Measurements from ENCODE around the gene YIPF1. TPM values are rescaled to one million over a fixed set of nuclear protein-coding genes. Genes with fewer than 3 reads are reported as not detected.

The YIPF1 gene
- 19.9 TPM for total RNA-seq

GRCh38 chr1:53889304-53890298 lies at the start of gene YIPF1:
Gene YIPF1, minus strand, starts transcription at chr1:53889797. Its CDS starts 860 bp downstream, at chr1:53888937.
- peak; percentile 58 to 83 (median 78) for DNase-seq (ENCODE audit: low read depth in 2 of 3, low spot score in 2 of 3)

- DNase-seq (ENCODE audit: low read depth in 2 of 3, low spot score in 2 of 3), result no peak
These were observed 48.7 kb upstream of the YIPF1 start for GRCh38 chr1:53938136-53938830.

- DNase-seq (ENCODE audit: low read depth in 2 of 3, low spot score in 2 of 3), result no peak
These were observed 46.8 kb upstream of the YIPF1 start for GRCh38 chr1:53936430-53936829.

- peak in 1 of 3 donors; percentile 44 for DNase-seq (ENCODE audit: low read depth in 2 of 3, low spot score in 2 of 3)
These were observed 44.7 kb upstream of the YIPF1 start for GRCh38 chr1:53934170-53934765.

GRCh38 chr1:53931523-53931922 lies 41.9 kb upstream of the YIPF1 start:
- no peak for DNase-seq (ENCODE audit: low read depth in 2 of 3, low spot score in 2 of 3)

- DNase-seq (ENCODE audit: low read depth in 2 of 3, low spot score in 2 of 3), result no peak
These were observed 41.3 kb upstream of the YIPF1 start for GRCh38 chr1:53930932-53931331.

GRCh38 chr1:53929246-53929960 lies 39.8 kb upstream of the YIPF1 start:
- no peak for DNase-seq (ENCODE audit: low read depth in 2 of 3, low spot score in 2 of 3)

GRCh38 chr1:53927376-53927881 lies 37.8 kb upstream of the YIPF1 start:
- no peak for DNase-seq (ENCODE audit: low read depth in 2 of 3, low spot score in 2 of 3)

- no peak for DNase-seq (ENCODE audit: low read depth in 2 of 3, low spot score in 2 of 3)
These were observed 30.1 kb upstream of the YIPF1 start for GRCh38 chr1:53919675-53920066.

- no peak for DNase-seq (ENCODE audit: low read depth in 2 of 3, low spot score in 2 of 3)
These were observed 28.7 kb upstream of the YIPF1 start for GRCh38 chr1:53918343-53918742.

GRCh38 chr1:53913352-53914033 lies 23.9 kb upstream of the YIPF1 start:
- DNase-seq (ENCODE audit: low read depth in 2 of 3, low spot score in 2 of 3), result no peak

- no peak for DNase-seq (ENCODE audit: low read depth in 2 of 3, low spot score in 2 of 3)
These were observed 21.8 kb upstream of the YIPF1 start for GRCh38 chr1:53911442-53911841.

- no peak for DNase-seq (ENCODE audit: low read depth in 2 of 3, low spot score in 2 of 3)
These were observed 20.3 kb upstream of the YIPF1 start for GRCh38 chr1:53909946-53910345.

- DNase-seq (ENCODE audit: low read depth in 2 of 3, low spot score in 2 of 3), result no peak
These were observed 16.5 kb upstream of the YIPF1 start for GRCh38 chr1:53906121-53906520.

GRCh38 chr1:53905509-53905908 lies 15.9 kb upstream of the YIPF1 start:
- no peak for DNase-seq (ENCODE audit: low read depth in 2 of 3, low spot score in 2 of 3)

GRCh38 chr1:53902235-53903138 lies 12.9 kb upstream of the YIPF1 start:
- no peak for DNase-seq (ENCODE audit: low read depth in 2 of 3, low spot score in 2 of 3)

GRCh38 chr1:53899708-53900107 lies 10.1 kb upstream of the YIPF1 start:
- DNase-seq (ENCODE audit: low read depth in 2 of 3, low spot score in 2 of 3), result no peak

- no peak for DNase-seq (ENCODE audit: low read depth in 2 of 3, low spot score in 2 of 3)
These were observed 9.6 kb upstream of the YIPF1 start for GRCh38 chr1:53899206-53899628.
